ENCODE data around the gene SUPT7L.
"Not testable (repeated sequence)": the region's sequence is repeated elsewhere in the genome, so short reads cannot be mapped to it uniquely, and the experiment has no call there.

The SUPT7L gene

GRCh38 chr2:27683390-27684071, 20.1 kb upstream of the SUPT7L start:
- peak; percentile 92 for DNase-seq

- DNase-seq, result not testable (repeated sequence)
Observed at GRCh38 chr2:27682334-27682771, 18.9 kb upstream of the SUPT7L start.

GRCh38 chr2:27681841-27682240, 18.4 kb upstream of the SUPT7L start:
- DNase-seq, result no peak

- no peak for DNase-seq
Observed at GRCh38 chr2:27680571-27680970, 17.2 kb upstream of the SUPT7L start.

GRCh38 chr2:27672723-27673486, 9.5 kb upstream of the SUPT7L start:
- no peak for DNase-seq

GRCh38 chr2:27671235-27671634, 7.8 kb upstream of the SUPT7L start:
- no peak for DNase-seq

- no peak for DNase-seq
Observed at GRCh38 chr2:27667446-27667845, 4.0 kb upstream of the SUPT7L start.

- no peak for DNase-seq
Observed at GRCh38 chr2:27664622-27665363, 1.4 kb upstream of the SUPT7L start.

- no peak for DNase-seq
Observed at GRCh38 chr2:27664154-27664574, 750 bp upstream of the SUPT7L start.

GRCh38 chr2:27661371-27661770, 2.0 kb downstream of the SUPT7L start:
- no peak for DNase-seq

GRCh38 chr2:27655155-27655951, 8.1 kb downstream of the SUPT7L start:
- DNase-seq, result no peak

- no peak for DNase-seq
Observed at GRCh38 chr2:27653397-27653796, 10.0 kb downstream of the SUPT7L start.

- no peak for DNase-seq
Observed at GRCh38 chr2:27652790-27653189, 10.6 kb downstream of the SUPT7L start.

GRCh38 chr2:27652341-27652740, 11.1 kb downstream of the SUPT7L start:
- no peak for DNase-seq

GRCh38 chr2:27651056-27651455, 12.4 kb downstream of the SUPT7L start:
- DNase-seq, result no peak

- DNase-seq, result no peak
Observed at GRCh38 chr2:27647737-27648136, 15.7 kb downstream of the SUPT7L start.

- no peak for DNase-seq
Observed at GRCh38 chr2:27647289-27647688, 16.1 kb downstream of the SUPT7L start.

- no peak for DNase-seq
Observed at GRCh38 chr2:27645197-27645596, 18.2 kb downstream of the SUPT7L start.

- no peak for DNase-seq
Observed at GRCh38 chr2:27640722-27641245, 22.6 kb downstream of the SUPT7L start.

- DNase-seq, result no peak
Observed at GRCh38 chr2:27638709-27639108, 24.7 kb downstream of the SUPT7L start.

GRCh38 chr2:27638037-27638637, 25.3 kb downstream of the SUPT7L start:
- DNase-seq, result no peak

- no peak for DNase-seq
Observed at GRCh38 chr2:27636766-27637165, 26.6 kb downstream of the SUPT7L start.

All from NCI-H510A treated with DMSO at 0.1 percent for 48 hours (cell line).